OCI-LY7 (cell line): ENCODE data around the gene SIPA1L3. TPM values are rescaled to one million over a fixed set of nuclear protein-coding genes. Genes with fewer than 3 reads are reported as not detected.

ENCODE experiments used
- BruUV-seq: library from RNA; stranded (reverse); fragments of 400-500 nt; replicated peaks from 2 replicates; lab custom pipeline; 2021; lab: Mats Ljungman, UMichigan
- CTCF ChIA-PET: fragments of 300-600 bp; sonication (Branson Sonifier 250); formaldehyde crosslinking; loops from one replicate; lab custom pipeline; 2022; ENCODE audit warnings: antibody characterized with exemption; ENCODE audit not compliant: unreplicated experiment; lab: Charles Lee
- POLR2A ChIA-PET: fragments of 300-600 bp; sonication (Branson Sonifier 250); formaldehyde crosslinking; loops from one replicate; lab custom pipeline; 2022; ENCODE audit warnings: antibody characterized with exemption; lab: Charles Lee
- DNase-seq: peaks from one replicate; pipeline ENCODE4 v3.0.0-alpha.2; 2015; ENCODE audit warnings: low spot score
- H2AFZ ChIP-seq: fragments of 200-600 bp; sonication (generic), shearing (Covaris generic); 2 replicates; pipeline ENCODE4 v1.6.1; 2014; ENCODE audit warnings: mild to moderate bottlenecking, antibody characterized with exemption, low read length, moderate library complexity
- H3K27ac ChIP-seq: fragments of 200-600 bp; sonication (generic); 2 replicates; pipeline ENCODE4 v1.5.1; 2014; ENCODE audit warnings: mixed run types, low read depth, mild to moderate bottlenecking, moderate library complexity, low read length, inconsistent platforms; ENCODE audit not compliant: poor library complexity, severe bottlenecking
- H3K36me3 ChIP-seq: fragments of 200-600 bp; sonication (generic); 2 replicates; pipeline ENCODE4 v1.6.1; 2014; ENCODE audit warnings: mild to moderate bottlenecking, antibody characterized with exemption, low read length, moderate library complexity, mixed read lengths; ENCODE audit not compliant: insufficient read depth
- H3K4me1 ChIP-seq: fragments of 200-600 bp; sonication (generic); 2 replicates; pipeline ENCODE4 v1.5.1; 2014; ENCODE audit warnings: mild to moderate bottlenecking, low read length; ENCODE audit not compliant: insufficient read depth, poor library complexity, severe bottlenecking
- H3K4me2 ChIP-seq: fragments of 200-600 bp; sonication (generic); 2 replicates; pipeline ENCODE4 v1.6.1; 2014; ENCODE audit warnings: mild to moderate bottlenecking, low read length
- H3K4me3 ChIP-seq: fragments of 200-600 bp; sonication (generic); 2 replicates; pipeline ENCODE4 v1.5.1; 2014; ENCODE audit warnings: mild to moderate bottlenecking, low read depth, low read length; ENCODE audit not compliant: poor library complexity, severe bottlenecking
- H3K79me2 ChIP-seq: fragments of 200-600 bp; sonication (generic); 2 replicates; pipeline ENCODE4 v1.6.1; 2016; ENCODE audit warnings: low read depth, mild to moderate bottlenecking, low read length, moderate library complexity, mixed read lengths; ENCODE audit not compliant: insufficient read depth
- H3K9me2 ChIP-seq: fragments of 200-600 bp; sonication (generic); 2 replicates; pipeline ENCODE4 v1.6.1; 2016; ENCODE audit warnings: mild to moderate bottlenecking, low read length, mixed read lengths; ENCODE audit not compliant: insufficient read depth
- H3K9me3 ChIP-seq: fragments of 200-600 bp; sonication (generic); 2 replicates; pipeline ENCODE4 v1.6.1; 2014; ENCODE audit warnings: mild to moderate bottlenecking, mixed run types, low read length, mixed read lengths
- H4K20me1 ChIP-seq: fragments of 200-600 bp; sonication (generic); 2 replicates; pipeline ENCODE4 v1.6.1; 2014; ENCODE audit warnings: mild to moderate bottlenecking, antibody characterized with exemption, low read length, moderate library complexity, mixed read lengths; ENCODE audit not compliant: insufficient read depth
- EZH2phosphoT487 ChIP-seq: fragments of 200-600 bp; sonication (generic); IDR thresholded peaks from 2 replicates; pipeline ENCODE4 v1.6.1; 2018; ENCODE audit warnings: low read depth, borderline replicate concordance, mild to moderate bottlenecking, mixed run types, antibody characterized with exemption, low read length, moderate library complexity, mixed read lengths
- intact Hi-C: fragments of 100-400 bp; cut with micrococcal nuclease; formaldehyde crosslinking; loops from one replicate; pipeline ENCODE4 v1.10.0; 2022; ENCODE audit not compliant: unreplicated experiment
- total RNA-seq, 2 experiments: library from RNA; depleted of rRNA in 1 of 2; stranded (reverse); fragments of >200 nt in 1 of 2; shearing (Covaris generic) in 1 of 2; gene quantifications; 2 replicates each; pipeline ENCODE4 v1.2.3, GENCODE V29; 2014 to 2022
- TF ChIP-seq, protein P1 (sequence below): fragments of 200-600 bp; sonication (generic); conservative IDR thresholded peaks from 2 replicates; pipeline ENCODE4 v1.5.1; 2014; ENCODE audit warnings: mild to moderate bottlenecking, antibody characterized with exemption, low read length, moderate library complexity, mixed read lengths

Gene SIPA1L3
- total RNA-seq, 2 experiments from 2014 or later, result 21.2 to 84.4 TPM

DNA sequence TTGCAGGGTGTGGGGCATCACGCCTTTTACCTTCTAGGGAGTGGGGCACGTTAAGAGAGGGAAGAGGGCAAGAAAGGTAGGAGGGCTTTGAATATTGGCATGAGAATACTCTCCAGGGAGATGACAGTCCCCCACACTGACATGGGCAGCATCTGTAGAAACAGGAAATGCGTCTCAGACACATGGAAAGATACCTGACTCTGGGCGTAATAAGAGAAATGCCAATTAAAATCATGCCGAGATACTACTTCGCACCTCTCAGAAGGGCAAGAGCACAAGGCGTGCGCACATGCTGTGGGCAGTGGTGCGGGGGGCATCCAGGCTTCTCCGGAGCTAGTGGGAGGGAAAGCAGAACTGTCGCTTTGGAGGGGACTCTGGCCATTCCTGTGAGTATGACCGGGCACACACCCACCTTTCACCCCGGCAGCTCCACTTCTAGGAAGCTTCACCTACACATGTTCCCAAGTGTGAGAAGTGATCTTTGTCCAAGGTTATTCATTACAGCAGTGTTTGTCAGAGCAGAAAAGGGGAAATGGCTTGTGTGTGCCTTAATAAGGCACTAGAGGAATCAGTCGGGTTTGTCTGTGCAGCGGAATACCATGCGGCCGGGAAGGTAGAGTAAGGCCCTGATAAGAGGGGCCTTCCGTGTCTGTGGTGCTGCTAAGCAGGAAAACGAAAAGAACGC is 99.5 kb downstream of the SIPA1L3 start:
- H3K4me2 ChIP-seq, result peak overlapping the region; percentile 81
- CTCF ChIA-PET, result no interaction called here
- peak; percentile 38 for DNase-seq

DNA sequence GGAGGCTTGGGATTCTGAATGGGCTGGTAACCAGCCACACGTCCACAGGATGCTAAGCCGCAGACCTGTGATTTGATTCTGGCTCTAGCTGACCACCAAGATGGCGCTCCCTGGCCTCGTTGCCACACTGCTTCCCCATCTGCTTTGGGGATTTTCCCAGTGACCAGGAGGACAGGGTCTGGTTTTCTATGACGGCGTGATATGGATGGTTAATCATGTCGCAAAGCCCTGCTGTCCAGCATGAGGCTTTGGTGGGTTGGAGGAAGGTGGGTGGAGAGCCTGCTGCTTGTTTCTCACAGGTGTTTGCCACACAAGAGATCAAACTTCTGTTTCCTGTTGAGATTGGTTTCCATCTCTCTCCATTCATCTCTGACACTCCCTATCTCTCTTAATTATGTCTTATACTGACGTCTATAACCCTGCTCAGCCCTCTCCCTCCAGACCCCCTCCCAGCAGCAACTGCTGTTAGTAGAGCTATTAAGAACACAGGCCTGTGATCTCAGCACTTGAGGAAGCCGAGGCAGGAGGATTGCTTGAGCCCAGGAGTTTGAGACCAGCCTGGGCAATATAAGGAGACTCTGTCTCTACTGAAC is 102.7 kb downstream of the SIPA1L3 start:
- H3K27ac ChIP-seq, result peak overlapping the region; percentile 54
- POLR2A ChIA-PET, result interaction anchor here (0.7 to 1.6 kb wide), 3 partner anchors 10 to 86 kb away, joined by 3 to 7 read pairs (median 3); no protein-coding TSS in a partner anchor
- CTCF ChIA-PET, result no interaction called here
- H3K4me3 ChIP-seq, result peak overlapping the region; percentile 22
- no peaks in the 10 kb centered on the region for H4K20me1 ChIP-seq
- no peaks in the 10 kb centered on the region for H3K9me2 ChIP-seq
- H3K4me1 ChIP-seq, result peaks cover 67% of the 10 kb centered on the region
- H3K79me2 ChIP-seq, result peaks cover 17% of the 10 kb centered on the region; the same call in 1 of the 2 replicates
- no TSS peak for BruUV-seq
- TF ChIP-seq EZH2phosphoT487, result no peak
- TF ChIP-seq, protein P1, sequence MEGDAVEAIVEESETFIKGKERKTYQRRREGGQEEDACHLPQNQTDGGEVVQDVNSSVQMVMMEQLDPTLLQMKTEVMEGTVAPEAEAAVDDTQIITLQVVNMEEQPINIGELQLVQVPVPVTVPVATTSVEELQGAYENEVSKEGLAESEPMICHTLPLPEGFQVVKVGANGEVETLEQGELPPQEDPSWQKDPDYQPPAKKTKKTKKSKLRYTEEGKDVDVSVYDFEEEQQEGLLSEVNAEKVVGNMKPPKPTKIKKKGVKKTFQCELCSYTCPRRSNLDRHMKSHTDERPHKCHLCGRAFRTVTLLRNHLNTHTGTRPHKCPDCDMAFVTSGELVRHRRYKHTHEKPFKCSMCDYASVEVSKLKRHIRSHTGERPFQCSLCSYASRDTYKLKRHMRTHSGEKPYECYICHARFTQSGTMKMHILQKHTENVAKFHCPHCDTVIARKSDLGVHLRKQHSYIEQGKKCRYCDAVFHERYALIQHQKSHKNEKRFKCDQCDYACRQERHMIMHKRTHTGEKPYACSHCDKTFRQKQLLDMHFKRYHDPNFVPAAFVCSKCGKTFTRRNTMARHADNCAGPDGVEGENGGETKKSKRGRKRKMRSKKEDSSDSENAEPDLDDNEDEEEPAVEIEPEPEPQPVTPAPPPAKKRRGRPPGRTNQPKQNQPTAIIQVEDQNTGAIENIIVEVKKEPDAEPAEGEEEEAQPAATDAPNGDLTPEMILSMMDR, result no peak
- DNase-seq, result peak; percentile 48
- no peak overlapping the region for H2AFZ ChIP-seq
- no peaks in the 10 kb centered on the region for H3K36me3 ChIP-seq
- H3K4me2 ChIP-seq, result peak overlapping the region; percentile 60
- no peaks in the 10 kb centered on the region for H3K9me3 ChIP-seq
- intact Hi-C loops, result no loop called here

More for the DNA sequence above, 99.5 kb downstream of the SIPA1L3 start:
- H3K4me1 ChIP-seq, result peaks cover 74% of the 10 kb centered on the region
- H3K27ac ChIP-seq, result peak overlapping the region; percentile 72
- BruUV-seq, result no TSS peak
- no peak overlapping the region; the same call in 1 of the 2 replicates for H2AFZ ChIP-seq
- H3K79me2 ChIP-seq, result peaks cover 25% of the 10 kb centered on the region; the same call in 1 of the 2 replicates
- POLR2A ChIA-PET, result interaction anchor here (0.7 to 4.0 kb wide), 3 partner anchors 14 to 21 kb away, joined by 8 to 25 read pairs (median 9); no protein-coding TSS in a partner anchor
- H3K9me3 ChIP-seq, result no peaks in the 10 kb centered on the region
- TF ChIP-seq, protein P1, result no peak
- TF ChIP-seq EZH2phosphoT487, result no peak
- H3K4me3 ChIP-seq, result peak overlapping the region; percentile 14
- H3K36me3 ChIP-seq, result no peaks in the 10 kb centered on the region
- H4K20me1 ChIP-seq, result no peaks in the 10 kb centered on the region
- intact Hi-C loops, result no loop called here
- no peaks in the 10 kb centered on the region for H3K9me2 ChIP-seq
